GM23338 (cell line): ENCODE measurements around the gene ZMYND12. TPM values are rescaled to one million over a fixed set of nuclear protein-coding genes. Genes with fewer than 3 reads are reported as not detected.
A peak's percentile ranks its signal among the peaks of the same experiment; 100 is the strongest.

ENCODE experiments used
- ATAC-seq: fragments of 200-7000 bp; cut with Tn5 transposase; 3 replicates; pipeline ENCODE4 v1.9.1; 2020
- DNase-seq: peaks from one replicate; pipeline ENCODE4 v3.0.0-alpha.2; 2015; ENCODE audit warnings: low spot score
- H2AFZ ChIP-seq: fragments of 200-600 bp; sonication (generic); 2 replicates; pipeline ENCODE4 v1.8.0; 2016; ENCODE audit warnings: antibody characterized with exemption, mild to moderate bottlenecking, moderate library complexity
- H3F3A ChIP-seq: fragments of 200-600 bp; sonication (generic); replicated peaks from 2 replicates; pipeline ENCODE4 v1.8.0; 2017; ENCODE audit warnings: antibody characterized with exemption, mixed run types, low read depth
- H3K27ac ChIP-seq: fragments of 200-600 bp; sonication (generic); 2 replicates; pipeline ENCODE4 v1.6.1; 2016; ENCODE audit warnings: low read depth
- H3K27me3 ChIP-seq: fragments of 200-600 bp; sonication (generic); 2 replicates; pipeline ENCODE4 v1.8.0; 2016; ENCODE audit warnings: mild to moderate bottlenecking, mixed run types, moderate library complexity; ENCODE audit not compliant: insufficient read depth
- H3K36me3 ChIP-seq: fragments of 200-600 bp; sonication (generic); 2 replicates; pipeline ENCODE4 v1.8.0; 2016; ENCODE audit warnings: mild to moderate bottlenecking; ENCODE audit not compliant: insufficient read depth
- H3K4me1 ChIP-seq: fragments of 200-600 bp; sonication (generic); 2 replicates; pipeline ENCODE4 v1.8.0; 2016; ENCODE audit warnings: mild to moderate bottlenecking, moderate library complexity; ENCODE audit not compliant: insufficient read depth
- H3K4me2 ChIP-seq: fragments of 200-600 bp; sonication (generic); 2 replicates; pipeline ENCODE4 v1.7.1; 2017; ENCODE audit warnings: mixed run types
- H3K4me3 ChIP-seq: fragments of 200-600 bp; sonication (generic); 2 replicates; pipeline ENCODE4 v1.6.1; 2016; ENCODE audit warnings: mixed run types
- H3K79me2 ChIP-seq: fragments of 200-600 bp; sonication (generic); replicated peaks from 2 replicates; pipeline ENCODE4 v1.8.0; 2017; ENCODE audit warnings: mild to moderate bottlenecking; ENCODE audit not compliant: insufficient read depth
- H3K9me2 ChIP-seq: fragments of 200-600 bp; sonication (generic); 2 replicates; pipeline ENCODE4 v1.8.0; 2017; ENCODE audit not compliant: insufficient read depth
- H4K20me1 ChIP-seq: fragments of 200-600 bp; sonication (generic); replicated peaks from 2 replicates; pipeline ENCODE4 v1.8.0; 2017; ENCODE audit warnings: mild to moderate bottlenecking; ENCODE audit not compliant: insufficient read depth
- H3K27ac Mint-ChIP-seq: 2 replicates; pipeline ENCODE4 v1.8.0; 2020; ENCODE audit warnings: inconsistent platforms, mild to moderate bottlenecking, moderate library complexity, mixed read lengths
- H3K27me3 Mint-ChIP-seq: 3 replicates; pipeline ENCODE4 v1.8.0; 2022; ENCODE audit warnings: low read depth, mild to moderate bottlenecking, moderate library complexity, mixed read lengths, inconsistent platforms; ENCODE audit not compliant: insufficient read depth, poor library complexity
- H3K36me3 Mint-ChIP-seq: 3 replicates; pipeline ENCODE4 v1.8.0; 2021; ENCODE audit warnings: low read depth, mild to moderate bottlenecking, inconsistent platforms, moderate library complexity, mixed read lengths
- H3K4me1 Mint-ChIP-seq: 3 replicates; pipeline ENCODE4 v1.8.0; 2020; ENCODE audit warnings: mild to moderate bottlenecking, inconsistent platforms, mixed read lengths
- H3K4me3 Mint-ChIP-seq: 3 replicates; pipeline ENCODE4 v1.8.0; 2021; ENCODE audit warnings: moderate library complexity, mild to moderate bottlenecking, inconsistent platforms, mixed read lengths
- H3K9me3 Mint-ChIP-seq: 3 replicates; pipeline ENCODE4 v1.8.0; 2020; ENCODE audit warnings: moderate library complexity, mild to moderate bottlenecking, inconsistent platforms, mixed read lengths
- CREB1 ChIP-seq: fragments of 250-450 bp; sonication (Bioruptor Pico); IDR thresholded peaks from 2 replicates; pipeline ENCODE4 v1.5.0; 2020; ENCODE audit warnings: low read depth, mild to moderate bottlenecking, moderate library complexity
- EZH2 ChIP-seq: fragments of 200-600 bp; sonication (generic); IDR thresholded peaks from one replicate; pipeline ENCODE4 v1.8.0; 2017; ENCODE audit warnings: antibody characterized with exemption, mild to moderate bottlenecking, low read depth; ENCODE audit not compliant: unreplicated experiment
- EZH2phosphoT487 ChIP-seq: fragments of 200-600 bp; sonication (generic); IDR thresholded peaks from one replicate; pipeline ENCODE4 v1.8.1; 2018; ENCODE audit warnings: antibody characterized with exemption; ENCODE audit not compliant: unreplicated experiment
- JUNB ChIP-seq: IDR thresholded peaks from one replicate; pipeline ENCODE4 v1.6.1; 2016; ENCODE audit warnings: antibody characterized with exemption; ENCODE audit not compliant: unreplicated experiment
- NANOG ChIP-seq: IDR thresholded peaks from 2 replicates; pipeline ENCODE4 v1.6.1; 2016; ENCODE audit warnings: antibody characterized with exemption, borderline replicate concordance
- POLR2AphosphoS5 ChIP-seq: IDR thresholded peaks from 2 replicates; pipeline ENCODE4 v1.6.1; 2016; ENCODE audit warnings: antibody characterized with exemption, low read depth
- STAT1 ChIP-seq: IDR thresholded peaks from one replicate; pipeline ENCODE4 v1.6.1; 2016; ENCODE audit warnings: antibody characterized with exemption; ENCODE audit not compliant: unreplicated experiment
- ZNF114 ChIP-seq: fragments of 250-450 bp; sonication (Bioruptor Pico); IDR thresholded peaks from 2 replicates; pipeline ENCODE4 v1.5.0; 2020; ENCODE audit warnings: mild to moderate bottlenecking, moderate library complexity
- ZNF331 ChIP-seq: fragments of 250-450 bp; sonication (Bioruptor Pico); IDR thresholded peaks from 2 replicates; pipeline ENCODE4 v1.5.0; 2020; ENCODE audit warnings: low read depth, mild to moderate bottlenecking, moderate library complexity
- polyA plus RNA-seq: library from polyadenylated mRNA; unstranded; fragments of >200 nt; fragmentation: Nextera tagmentation; extraction: Ambion mirVana; gene quantifications from 2 replicates; pipeline ENCODE4 v1.2.1, GENCODE V29; 2016
- total RNA-seq: library from RNA; depleted of rRNA; stranded (reverse); fragments of >200 nt; shearing (Covaris generic); gene quantifications from 2 replicates; pipeline ENCODE4 v1.2.3, GENCODE V29; 2014
- TF ChIP-seq, protein P1 (sequence below): fragments of 250-450 bp; sonication (Bioruptor Pico); IDR thresholded peaks from 2 replicates; pipeline ENCODE4 v1.5.0; 2020; ENCODE audit warnings: mild to moderate bottlenecking, moderate library complexity
- TF ChIP-seq, protein P2 (sequence below): IDR thresholded peaks from 2 replicates; pipeline ENCODE4 v1.6.1; 2016; ENCODE audit warnings: antibody characterized with exemption
- TF ChIP-seq, protein P3 (sequence below), 2 experiments: fragments of 200-600 bp in 1 of 2; sonication (generic) in 1 of 2; conservative IDR thresholded peaks; 2 replicates each; pipeline versions ENCODE4 v1.5.1 to v1.6.1; 2016 to 2017; ENCODE audit warnings: antibody characterized with exemption in 2 of 2, low read depth in 2 of 2, mild to moderate bottlenecking in 2 of 2, moderate library complexity in 1 of 2

Gene ZMYND12
- total and polyA plus RNA-seq, 2 experiments from 2014 or later: 0.16 to 0.63 TPM

DNA sequence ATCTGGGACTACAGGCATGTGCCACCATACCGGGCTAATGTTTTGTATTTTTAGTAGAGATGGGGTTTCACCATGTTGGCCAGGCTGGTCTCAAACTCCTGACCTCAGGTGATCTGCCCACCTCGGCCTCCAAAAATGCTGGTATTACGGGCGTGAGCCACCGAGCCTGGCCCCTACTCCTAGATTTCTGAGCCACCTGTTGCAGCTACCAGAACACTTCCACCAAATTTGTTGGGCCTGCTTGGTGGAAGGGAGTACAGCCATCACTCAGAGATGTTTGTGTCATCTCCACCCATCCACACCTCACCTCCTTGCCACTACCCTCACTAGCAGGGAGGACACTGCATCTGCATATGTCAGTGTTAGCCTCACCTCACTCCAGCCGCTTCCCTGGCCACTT lies 69.8 kb downstream of the ZMYND12 start:
- Histone ChIP-seq H3K4me2 (no peak overlapping the region), H3K79me2 (no peaks in the 10 kb centered on the region), H3K9me2 (no peaks in the 10 kb centered on the region), H3K27me3 (peaks cover 18% of the 10 kb centered on the region), H3F3A (no peaks in the 10 kb centered on the region), H3K4me3 (no peak overlapping the region), H2AFZ (no peak overlapping the region), H4K20me1 (no peaks in the 10 kb centered on the region), H3K27ac (no peak overlapping the region), H3K36me3 (no peaks in the 10 kb centered on the region), H3K4me1 (peaks cover 7% of the 10 kb centered on the region; the same call in 1 of the 2 replicates)
- Mint-ChIP-seq H3K27me3 (peaks cover 14% of the 10 kb centered on the region), H3K36me3 (no peaks in the 10 kb centered on the region), H3K4me3 (no peak overlapping the region), H3K27ac (no peak overlapping the region; the same call in 1 of the 2 replicates), H3K9me3 (no peaks in the 10 kb centered on the region), H3K4me1 (peaks cover 12% of the 10 kb centered on the region; the same call in 2 of the 3 replicates)
- DNase-seq (no peak), ATAC-seq (no peak)
- no peak for TF ChIP-seq STAT1

DNA sequence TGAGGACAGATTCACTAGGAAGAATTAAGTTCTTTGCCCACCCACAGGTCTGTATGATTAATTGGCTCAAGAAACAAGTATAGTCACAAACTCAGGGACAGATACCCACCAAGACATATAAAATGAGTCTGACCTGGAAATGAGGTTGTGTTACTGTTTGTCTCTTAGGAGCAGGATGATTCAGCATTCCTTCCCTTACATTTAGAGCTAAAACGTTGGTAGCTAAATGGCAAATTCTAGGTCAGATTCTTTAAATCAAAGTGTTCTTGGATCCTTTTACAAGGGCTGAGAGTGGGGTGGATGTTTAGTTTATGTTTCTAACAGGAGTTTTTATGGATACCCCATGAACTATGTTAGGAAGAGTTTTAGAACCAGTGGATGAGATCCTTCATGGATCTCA lies 70.5 kb downstream of the ZMYND12 start:
- peak overlapping the region; percentile 1 for H3K27ac Mint-ChIP-seq
- Histone ChIP-seq H3K27ac (no peak overlapping the region), H3K79me2 (no peaks in the 10 kb centered on the region), H3K4me2 (no peak overlapping the region), H3K27me3 (peaks cover 18% of the 10 kb centered on the region), H3K4me1 (peaks cover 7% of the 10 kb centered on the region; the same call in 1 of the 2 replicates), H3K9me2 (no peaks in the 10 kb centered on the region), H3K4me3 (no peak overlapping the region), H2AFZ (no peak overlapping the region), H3K36me3 (no peaks in the 10 kb centered on the region), H3F3A (no peaks in the 10 kb centered on the region), H4K20me1 (no peaks in the 10 kb centered on the region)
- ATAC-seq (no peak), DNase-seq (no peak)
- H3K4me1 Mint-ChIP-seq: peaks cover 12% of the 10 kb centered on the region; the same call in 2 of the 3 replicates
- H3K9me3 Mint-ChIP-seq: no peaks in the 10 kb centered on the region
- H3K27me3 Mint-ChIP-seq: peaks cover 15% of the 10 kb centered on the region
- H3K36me3 Mint-ChIP-seq: no peaks in the 10 kb centered on the region
- no peak overlapping the region for H3K4me3 Mint-ChIP-seq
- TF ChIP-seq, protein P1, sequence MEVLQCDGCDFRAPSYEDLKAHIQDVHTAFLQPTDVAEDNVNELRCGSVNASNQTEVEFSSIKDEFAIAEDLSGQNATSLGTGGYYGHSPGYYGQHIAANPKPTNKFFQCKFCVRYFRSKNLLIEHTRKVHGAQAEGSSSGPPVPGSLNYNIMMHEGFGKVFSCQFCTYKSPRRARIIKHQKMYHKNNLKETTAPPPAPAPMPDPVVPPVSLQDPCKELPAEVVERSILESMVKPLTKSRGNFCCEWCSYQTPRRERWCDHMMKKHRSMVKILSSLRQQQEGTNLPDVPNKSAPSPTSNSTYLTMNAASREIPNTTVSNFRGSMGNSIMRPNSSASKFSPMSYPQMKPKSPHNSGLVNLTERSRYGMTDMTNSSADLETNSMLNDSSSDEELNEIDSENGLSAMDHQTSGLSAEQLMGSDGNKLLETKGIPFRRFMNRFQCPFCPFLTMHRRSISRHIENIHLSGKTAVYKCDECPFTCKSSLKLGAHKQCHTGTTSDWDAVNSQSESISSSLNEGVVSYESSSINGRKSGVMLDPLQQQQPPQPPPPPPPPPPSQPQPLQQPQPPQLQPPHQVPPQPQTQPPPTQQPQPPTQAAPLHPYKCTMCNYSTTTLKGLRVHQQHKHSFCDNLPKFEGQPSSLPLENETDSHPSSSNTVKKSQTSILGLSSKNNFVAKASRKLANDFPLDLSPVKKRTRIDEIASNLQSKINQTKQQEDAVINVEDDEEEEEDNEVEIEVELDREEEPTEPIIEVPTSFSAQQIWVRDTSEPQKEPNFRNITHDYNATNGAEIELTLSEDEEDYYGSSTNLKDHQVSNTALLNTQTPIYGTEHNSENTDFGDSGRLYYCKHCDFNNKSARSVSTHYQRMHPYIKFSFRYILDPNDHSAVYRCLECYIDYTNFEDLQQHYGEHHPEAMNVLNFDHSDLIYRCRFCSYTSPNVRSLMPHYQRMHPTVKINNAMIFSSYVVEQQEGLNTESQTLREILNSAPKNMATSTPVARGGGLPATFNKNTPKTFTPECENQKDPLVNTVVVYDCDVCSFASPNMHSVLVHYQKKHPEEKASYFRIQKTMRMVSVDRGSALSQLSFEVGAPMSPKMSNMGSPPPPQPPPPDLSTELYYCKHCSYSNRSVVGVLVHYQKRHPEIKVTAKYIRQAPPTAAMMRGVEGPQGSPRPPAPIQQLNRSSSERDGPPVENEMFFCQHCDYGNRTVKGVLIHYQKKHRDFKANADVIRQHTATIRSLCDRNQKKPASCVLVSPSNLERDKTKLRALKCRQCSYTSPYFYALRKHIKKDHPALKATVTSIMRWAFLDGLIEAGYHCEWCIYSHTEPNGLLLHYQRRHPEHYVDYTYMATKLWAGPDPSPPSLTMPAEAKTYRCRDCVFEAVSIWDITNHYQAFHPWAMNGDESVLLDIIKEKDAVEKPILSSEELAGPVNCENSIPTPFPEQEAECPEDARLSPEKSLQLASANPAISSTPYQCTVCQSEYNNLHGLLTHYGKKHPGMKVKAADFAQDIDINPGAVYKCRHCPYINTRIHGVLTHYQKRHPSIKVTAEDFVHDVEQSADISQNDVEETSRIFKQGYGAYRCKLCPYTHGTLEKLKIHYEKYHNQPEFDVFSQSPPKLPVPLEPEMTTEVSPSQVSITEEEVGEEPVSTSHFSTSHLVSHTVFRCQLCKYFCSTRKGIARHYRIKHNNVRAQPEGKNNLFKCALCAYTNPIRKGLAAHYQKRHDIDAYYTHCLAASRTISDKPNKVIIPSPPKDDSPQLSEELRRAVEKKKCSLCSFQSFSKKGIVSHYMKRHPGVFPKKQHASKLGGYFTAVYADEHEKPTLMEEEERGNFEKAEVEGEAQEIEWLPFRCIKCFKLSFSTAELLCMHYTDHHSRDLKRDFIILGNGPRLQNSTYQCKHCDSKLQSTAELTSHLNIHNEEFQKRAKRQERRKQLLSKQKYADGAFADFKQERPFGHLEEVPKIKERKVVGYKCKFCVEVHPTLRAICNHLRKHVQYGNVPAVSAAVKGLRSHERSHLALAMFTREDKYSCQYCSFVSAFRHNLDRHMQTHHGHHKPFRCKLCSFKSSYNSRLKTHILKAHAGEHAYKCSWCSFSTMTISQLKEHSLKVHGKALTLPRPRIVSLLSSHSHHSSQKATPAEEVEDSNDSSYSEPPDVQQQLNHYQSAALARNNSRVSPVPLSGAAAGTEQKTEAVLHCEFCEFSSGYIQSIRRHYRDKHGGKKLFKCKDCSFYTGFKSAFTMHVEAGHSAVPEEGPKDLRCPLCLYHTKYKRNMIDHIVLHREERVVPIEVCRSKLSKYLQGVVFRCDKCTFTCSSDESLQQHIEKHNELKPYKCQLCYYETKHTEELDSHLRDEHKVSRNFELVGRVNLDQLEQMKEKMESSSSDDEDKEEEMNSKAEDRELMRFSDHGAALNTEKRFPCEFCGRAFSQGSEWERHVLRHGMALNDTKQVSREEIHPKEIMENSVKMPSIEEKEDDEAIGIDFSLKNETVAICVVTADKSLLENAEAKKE (CRISPR knock-in tag): no peak
- no peak for TF ChIP-seq JUNB
- TF ChIP-seq NANOG: no peak
- no peak for TF ChIP-seq EZH2
- no peak for TF ChIP-seq EZH2phosphoT487
- TF ChIP-seq, protein P2, sequence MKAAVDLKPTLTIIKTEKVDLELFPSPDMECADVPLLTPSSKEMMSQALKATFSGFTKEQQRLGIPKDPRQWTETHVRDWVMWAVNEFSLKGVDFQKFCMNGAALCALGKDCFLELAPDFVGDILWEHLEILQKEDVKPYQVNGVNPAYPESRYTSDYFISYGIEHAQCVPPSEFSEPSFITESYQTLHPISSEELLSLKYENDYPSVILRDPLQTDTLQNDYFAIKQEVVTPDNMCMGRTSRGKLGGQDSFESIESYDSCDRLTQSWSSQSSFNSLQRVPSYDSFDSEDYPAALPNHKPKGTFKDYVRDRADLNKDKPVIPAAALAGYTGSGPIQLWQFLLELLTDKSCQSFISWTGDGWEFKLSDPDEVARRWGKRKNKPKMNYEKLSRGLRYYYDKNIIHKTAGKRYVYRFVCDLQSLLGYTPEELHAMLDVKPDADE: no peak
- TF ChIP-seq ZNF114 (CRISPR knock-in tag): no peak
- TF ChIP-seq POLR2AphosphoS5: no peak
- TF ChIP-seq, protein P3, sequence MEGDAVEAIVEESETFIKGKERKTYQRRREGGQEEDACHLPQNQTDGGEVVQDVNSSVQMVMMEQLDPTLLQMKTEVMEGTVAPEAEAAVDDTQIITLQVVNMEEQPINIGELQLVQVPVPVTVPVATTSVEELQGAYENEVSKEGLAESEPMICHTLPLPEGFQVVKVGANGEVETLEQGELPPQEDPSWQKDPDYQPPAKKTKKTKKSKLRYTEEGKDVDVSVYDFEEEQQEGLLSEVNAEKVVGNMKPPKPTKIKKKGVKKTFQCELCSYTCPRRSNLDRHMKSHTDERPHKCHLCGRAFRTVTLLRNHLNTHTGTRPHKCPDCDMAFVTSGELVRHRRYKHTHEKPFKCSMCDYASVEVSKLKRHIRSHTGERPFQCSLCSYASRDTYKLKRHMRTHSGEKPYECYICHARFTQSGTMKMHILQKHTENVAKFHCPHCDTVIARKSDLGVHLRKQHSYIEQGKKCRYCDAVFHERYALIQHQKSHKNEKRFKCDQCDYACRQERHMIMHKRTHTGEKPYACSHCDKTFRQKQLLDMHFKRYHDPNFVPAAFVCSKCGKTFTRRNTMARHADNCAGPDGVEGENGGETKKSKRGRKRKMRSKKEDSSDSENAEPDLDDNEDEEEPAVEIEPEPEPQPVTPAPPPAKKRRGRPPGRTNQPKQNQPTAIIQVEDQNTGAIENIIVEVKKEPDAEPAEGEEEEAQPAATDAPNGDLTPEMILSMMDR (conservative IDR thresholded peaks at IDR 0.05; ENCODE audit: low read depth in 2 of 2): no peak
- TF ChIP-seq CREB1 (CRISPR knock-in tag): no peak
- no peak for TF ChIP-seq ZNF331 (CRISPR knock-in tag)
- TF ChIP-seq STAT1: no peak
